Motor neuron (in vitro differentiated cells): ENCODE measurements around the gene USP49. TPM values are rescaled to one million over a fixed set of nuclear protein-coding genes. Genes with fewer than 3 reads are reported as not detected.

Source experiments
- ATAC-seq, 8 experiments: fragments of 200-7000 bp; cut with Tn5 transposase; replicated peaks in 6 of 8; 2 replicates each; pipeline ENCODE4 v1.8.0; 2021; ENCODE audit warnings: mild to moderate bottlenecking in 8 of 8, moderate library complexity in 8 of 8
- H3K27ac ChIP-seq, 2 donors: fragments of 250-450 bp; sonication (Bioruptor Pico); 2 replicates each; pipeline ENCODE4 v1.9.0; 2021; ENCODE audit warnings: antibody characterized with exemption in 2 of 2, mild to moderate bottlenecking in 2 of 2, moderate library complexity in 1 of 2
- H3K4me1 ChIP-seq, 2 donors: fragments of 250-450 bp; sonication (Bioruptor Pico); replicated peaks in 1 of 2; 2 replicates each; pipeline ENCODE4 v1.6.1; 2021; ENCODE audit warnings: antibody characterized with exemption in 2 of 2, mild to moderate bottlenecking in 2 of 2, moderate library complexity in 1 of 2
- H3K4me3 ChIP-seq, 5 donors: fragments of 250-450 bp; sonication (Bioruptor Pico); 2 replicates each; pipeline ENCODE4 v1.9.0; 2021; ENCODE audit warnings: antibody characterized with exemption in 5 of 5, mild to moderate bottlenecking in 5 of 5, moderate library complexity in 4 of 5
- WGBS, 10 experiments: fragments of 450-650 bp; shearing (Covaris generic); methylation state at CpG; one replicate each; pipeline ENCODE4 v1.0.0; 2022; 5-methylcytosine and 5-hydroxymethylcytosine counted together
- in situ Hi-C, 9 experiments: fragments of 400-800 bp; cut with MboI; loops; one replicate each; pipeline ENCODE4 v1.15.0; 2021; ENCODE audit warnings: low sequenced_read_pairs in 9 of 9, low pct_unique_long_range_greater_than_20kb in 2 of 9; ENCODE audit not compliant: unreplicated experiment in 9 of 9
- total RNA-seq, 8 experiments: library from RNA; unstranded; fragments of 300-600 nt; gene quantifications; 2 replicates each; pipeline versions ENCODE4 v1.2.3 to v1.2.4, GENCODE V29; 2022

The USP49 gene
- total RNA-seq, 8 experiments from 2014 or later = 2.3 to 14.8 (median 9.6) TPM

DNA sequence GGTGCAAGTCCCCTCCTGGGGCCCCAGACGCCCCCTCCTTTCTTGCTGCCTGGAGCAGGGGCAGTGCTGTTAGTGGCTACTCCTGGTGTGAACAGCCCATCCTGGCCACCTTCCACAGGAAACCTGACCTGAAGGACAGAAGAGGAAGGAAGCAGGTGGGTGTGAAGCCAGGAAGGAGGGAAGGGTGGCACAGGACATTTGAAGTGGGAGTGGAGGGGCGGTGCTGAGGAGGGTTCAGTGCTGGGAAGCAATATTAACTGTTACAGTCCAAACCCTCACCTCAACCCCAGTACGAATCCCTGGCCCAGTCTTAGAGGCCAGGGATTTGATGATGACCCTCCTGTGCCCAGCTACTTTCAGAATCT lies 113.8 kb downstream of the USP49 start:
- Histone ChIP-seq H3K27ac (no peak overlapping the region), H3K4me1 (peaks cover 10 to 13% of the 10 kb centered on the region in 2 donors), H3K4me3 (peak overlapping the region in 3 of 5 donors; percentile 65 to 68 (median 66))
- in situ Hi-C loops = loop anchor here in 6 of 9 experiments (10.0 to 25.0 kb wide), 3 partner anchors 131 to 263 kb away; partner anchors contain the start of genes BYSL (in 1 of the 6) and MED20 (in 1 of the 6)
- ATAC-seq = no peak
- WGBS, 10 experiments = 0 to 100% (median 47%) methylated on average over 1 to 3 of the region's 3 CpGs; no CpG with 5 or more reads in 3 of the 10 experiments

DNA sequence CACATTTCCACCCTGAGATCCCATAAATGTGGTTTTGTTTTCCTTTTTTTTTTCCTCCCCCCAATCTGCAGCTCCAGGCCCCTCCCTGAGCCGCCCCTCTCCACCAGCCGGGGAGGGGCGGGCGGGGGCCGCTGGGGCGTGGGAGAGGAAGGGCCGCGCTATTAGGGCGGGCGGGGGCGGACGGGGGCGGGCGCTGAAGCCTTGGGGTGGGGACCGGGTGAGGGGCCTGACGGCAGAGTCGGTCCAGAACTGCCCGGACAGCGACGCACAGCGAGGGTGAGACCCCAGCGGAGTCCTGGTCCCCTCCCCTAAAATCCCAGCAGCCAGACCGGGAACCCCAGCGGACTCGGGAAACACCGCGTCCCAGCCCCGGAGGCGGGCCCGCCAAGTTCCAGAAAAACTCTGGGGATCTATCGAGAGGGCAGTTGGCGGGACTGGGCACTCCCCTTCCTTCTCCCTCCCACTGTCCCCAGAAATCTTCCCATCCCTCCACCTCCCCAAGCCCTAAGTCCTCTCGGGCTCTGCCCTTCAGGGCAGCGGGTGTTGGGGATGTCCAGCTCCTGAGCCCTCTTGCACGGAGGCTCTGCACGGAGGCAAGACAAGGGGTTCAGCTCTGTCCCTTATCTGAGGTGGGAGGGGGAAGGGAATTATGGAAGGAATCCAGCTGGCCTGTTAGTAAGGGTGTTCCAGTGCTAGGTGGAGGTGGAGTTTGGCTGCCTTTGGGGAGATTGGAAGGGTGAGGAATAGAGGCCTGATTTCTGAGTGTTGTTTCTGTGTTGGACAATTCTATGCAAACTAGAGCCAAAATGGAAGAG lies 114.4 kb downstream of the USP49 start, which contains the start of gene PRICKLE4:
PRICKLE4 (plus strand) TSS at position 232 of the 815 bp plus-strand sequence. CDS start 2,692 bp downstream, outside the sequence.
- peaks cover 8 to 12% of the 10 kb centered on the region in 2 donors for H3K4me1 ChIP-seq
- WGBS, 10 experiments = 2 to 18% methylated on average over 2 to 7 of the region's 36 CpGs; no CpG with 5 or more reads in 8 of the 10 experiments

DNA sequence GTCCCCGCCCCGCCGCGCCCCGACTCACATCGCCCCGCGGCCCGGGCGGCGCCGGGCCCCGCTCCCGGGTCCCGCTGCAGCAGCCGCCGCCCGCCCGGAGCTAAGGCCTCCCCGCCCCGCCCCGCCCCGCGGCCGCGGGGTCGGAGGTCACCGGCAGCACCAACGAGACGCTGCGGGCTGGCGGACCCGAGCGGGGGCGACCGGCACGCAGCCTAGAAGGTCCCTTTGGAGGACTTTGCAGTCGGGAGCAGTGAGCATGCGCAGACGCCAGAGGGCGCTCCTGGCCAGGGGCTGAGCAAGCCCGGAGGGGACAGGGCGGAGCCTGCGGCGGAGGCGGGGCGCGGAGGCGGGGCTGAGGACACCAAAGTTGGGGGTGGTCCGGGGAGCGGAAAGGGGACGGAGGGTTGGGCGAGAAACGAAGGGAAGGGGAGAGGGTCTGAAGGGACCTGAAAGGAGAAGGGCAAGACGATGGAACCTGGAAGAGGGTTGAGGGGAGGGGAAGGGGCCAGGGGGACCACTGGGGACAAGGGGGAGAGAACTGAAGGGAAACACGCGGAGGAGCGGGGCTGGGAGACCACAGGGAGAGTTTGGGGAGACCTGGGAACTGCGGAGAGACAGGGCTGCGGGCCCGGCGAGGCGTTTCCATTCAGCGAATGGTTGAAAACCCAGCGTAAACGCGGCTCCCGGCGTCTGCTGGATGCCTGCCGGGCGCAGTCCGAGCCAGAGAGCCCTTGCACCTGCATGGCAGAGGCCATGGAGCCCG lies 115.2 kb downstream of the USP49 start, which contains the start of gene FRS3:
FRS3 (minus strand) TSS at position 113 of the 763 bp plus-strand sequence. CDS start 2,913 bp downstream, outside the sequence.
- Histone ChIP-seq H3K27ac (peak within 1 kb of the TSS; percentile 5 to 32), H3K4me1 (peaks cover 6 to 10% of the 10 kb centered on the region in 2 donors), H3K4me3 (peak within 1 kb of the TSS; percentile 44 to 68 (median 65))
- in situ Hi-C loops = loop anchor here in 7 of 9 experiments (10.0 to 25.0 kb wide), 3 partner anchors 132 to 265 kb away; partner anchors contain the start of genes BYSL (in 1 of the 7) and MED20 (in 1 of the 7)
- peak; percentile 83 to 98 (median 96) for ATAC-seq
- no CpG with 5 or more reads among the region's 73 CpGs for WGBS, 10 experiments

More for the DNA sequence above, 114.4 kb downstream of the USP49 start, which contains the start of gene PRICKLE4:
- Histone ChIP-seq H3K4me3 (peak within 1 kb of the TSS; percentile 44 to 68 (median 65)), H3K27ac (peak within 1 kb of the TSS; percentile 5 to 32)
- in situ Hi-C loops = loop anchor here in 6 of 9 experiments (10.0 to 25.0 kb wide), 3 partner anchors 132 to 264 kb away; partner anchors contain the start of genes BYSL (in 1 of the 6) and MED20 (in 1 of the 6)
- peak in 7 of 8 experiments; percentile 0 to 7 (median 5) for ATAC-seq

DNA sequence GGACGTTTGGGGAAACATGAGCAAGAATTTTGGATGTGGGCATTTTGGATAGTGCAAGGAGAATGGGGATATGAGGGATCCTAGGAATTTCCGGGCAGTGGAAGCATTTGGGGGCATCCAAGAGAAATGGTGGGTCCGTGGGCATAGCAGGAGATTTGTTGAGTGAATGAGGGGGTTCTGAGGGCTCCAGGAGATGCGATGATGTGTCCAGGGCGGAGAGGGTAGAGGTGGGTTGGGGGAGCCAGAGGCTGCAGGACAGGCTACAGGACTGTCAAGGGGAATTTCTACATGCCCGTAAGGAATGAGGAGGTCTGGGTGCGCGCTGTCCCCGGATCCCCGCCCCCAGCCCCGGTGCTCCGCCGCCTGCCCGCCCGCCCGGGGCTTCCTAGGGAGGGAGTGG lies 115.8 kb downstream of the USP49 start:
- ATAC-seq = no peak
- peak overlapping the region; percentile 5 to 32 for H3K27ac ChIP-seq
- H3K4me3 ChIP-seq = peak overlapping the region; percentile 44 to 68 (median 65)
- 0% methylated on average over 1 of the region's 16 CpGs; no CpG with 5 or more reads in 9 of the 10 experiments for WGBS, 10 experiments
- H3K4me1 ChIP-seq = peaks cover 6 to 10% of the 10 kb centered on the region in 2 donors
- in situ Hi-C loops = loop anchor here in 7 of 9 experiments (10.0 to 25.0 kb wide), 3 partner anchors 133 to 265 kb away; partner anchors contain the start of genes BYSL (in 1 of the 7) and MED20 (in 1 of the 7)

DNA sequence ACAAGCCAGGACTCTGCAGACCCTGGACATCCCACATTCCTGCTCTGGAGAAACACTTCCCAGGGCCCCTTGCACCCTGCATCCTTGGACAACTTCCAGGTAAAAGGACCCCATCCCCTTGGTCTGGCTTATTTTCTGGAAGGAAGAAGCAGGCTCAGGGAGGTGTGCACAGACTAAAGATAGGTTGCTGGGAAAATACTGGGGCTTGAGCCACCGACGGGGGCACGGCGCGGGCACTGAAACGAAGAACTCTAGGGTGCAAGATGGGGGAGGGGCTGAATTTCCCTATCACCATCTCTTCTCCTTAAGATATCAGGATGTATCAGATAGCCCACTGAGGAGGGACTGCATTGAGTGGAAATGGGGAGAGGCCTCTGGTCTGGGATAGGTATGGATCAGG lies 116.3 kb downstream of the USP49 start:
- Histone ChIP-seq H3K4me3 (peak overlapping the region; percentile 44 to 68 (median 65)), H3K4me1 (peaks cover 6 to 10% of the 10 kb centered on the region in 2 donors), H3K27ac (peak overlapping the region in 1 of 2 donors; percentile 32)
- WGBS, 10 experiments = 26 to 40% methylated on average over 5 to 6 of the region's 6 CpGs; no CpG with 5 or more reads in 8 of the 10 experiments
- in situ Hi-C loops = loop anchor here in 7 of 9 experiments (10.0 to 25.0 kb wide), 3 partner anchors 133 to 266 kb away; partner anchors contain the start of genes BYSL (in 1 of the 7) and MED20 (in 1 of the 7)
- no peak for ATAC-seq

DNA sequence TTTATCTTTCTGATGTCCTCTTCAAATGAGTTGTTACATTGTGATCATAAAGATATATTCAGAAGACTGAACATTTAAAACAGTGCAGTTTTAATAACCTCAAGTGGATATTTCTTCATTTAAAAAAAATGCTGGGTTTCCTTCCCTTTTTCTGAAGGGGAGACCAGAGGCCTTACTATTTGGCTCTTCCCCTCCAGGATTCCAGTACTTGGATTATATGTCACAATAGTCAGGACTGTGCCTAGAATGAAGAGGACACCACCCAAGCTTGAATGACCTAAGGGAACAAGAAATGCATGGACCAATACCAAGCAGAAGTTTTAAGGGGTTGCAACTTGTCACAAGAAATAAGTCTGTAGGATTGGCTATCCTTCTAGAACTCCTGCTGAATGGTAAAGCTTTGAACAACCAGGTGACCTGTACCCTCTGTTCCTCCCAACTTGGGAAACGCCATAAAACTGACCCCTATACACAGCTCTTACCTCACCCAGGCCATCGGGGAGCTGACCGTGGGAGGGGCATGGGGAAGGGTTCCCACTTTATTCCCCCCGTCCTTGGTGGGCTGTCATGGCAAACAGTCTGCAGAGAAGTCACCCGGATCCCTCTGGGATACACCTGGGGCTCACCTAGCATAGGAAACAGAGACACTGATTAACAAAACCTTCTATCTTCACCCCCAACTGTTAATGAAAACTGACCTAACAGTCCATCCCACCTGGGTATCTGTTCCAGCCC lies 117.5 kb downstream of the USP49 start:
- peak in 2 of 8 experiments; percentile 5 to 6 for ATAC-seq
- H3K27ac ChIP-seq = no peak overlapping the region
- in situ Hi-C loops = loop anchor here in 7 of 9 experiments (10.0 to 25.0 kb wide), 3 partner anchors 135 to 267 kb away; partner anchors contain the start of genes BYSL (in 1 of the 7) and MED20 (in 1 of the 7)
- H3K4me3 ChIP-seq = no peak overlapping the region
- WGBS, 10 experiments = 86 to 100% (median 97%) methylated on average over 1 to 5 of the region's 5 CpGs; no CpG with 5 or more reads in 6 of the 10 experiments
- peaks cover 6 to 10% of the 10 kb centered on the region in 2 donors for H3K4me1 ChIP-seq

DNA sequence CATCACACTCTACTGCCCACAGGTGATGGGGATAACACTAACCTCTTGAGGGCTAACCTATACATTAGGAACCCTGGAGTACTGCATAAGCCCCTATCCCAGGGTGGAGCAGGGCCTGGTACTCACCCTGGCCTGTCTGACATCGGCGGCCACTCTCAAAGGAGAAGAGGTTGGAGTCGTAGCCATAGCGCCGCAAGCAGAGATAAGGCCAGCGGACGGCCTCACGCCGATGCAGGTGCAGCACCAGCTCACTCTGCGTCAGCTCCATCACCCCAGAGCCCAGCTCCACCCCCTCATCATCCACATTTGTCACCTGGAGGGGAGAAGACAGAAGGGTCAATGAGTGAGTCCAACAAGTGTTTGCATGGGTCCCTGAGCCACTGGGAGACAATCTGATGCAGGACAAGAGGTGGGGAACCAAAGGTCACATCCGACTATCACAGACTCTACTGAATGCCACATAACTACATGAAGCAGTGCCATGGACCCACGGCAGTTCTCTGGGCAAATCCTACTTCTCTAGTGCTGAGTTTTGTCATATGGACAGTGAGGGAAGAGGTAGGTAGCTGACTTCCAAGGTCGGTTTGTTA lies 119.8 kb downstream of the USP49 start:
- 50 to 92% (median 78%) methylated on average over 1 to 3 of the region's 13 CpGs; no CpG with 5 or more reads in 7 of the 10 experiments for WGBS, 10 experiments
- H3K4me3 ChIP-seq = no peak overlapping the region
- in situ Hi-C loops = loop anchor here in 7 of 9 experiments (10.0 to 25.0 kb wide), 3 partner anchors 137 to 269 kb away; partner anchors contain the start of genes BYSL (in 1 of the 7) and MED20 (in 1 of the 7)
- H3K4me1 ChIP-seq = peaks cover 6 to 7% of the 10 kb centered on the region in 2 donors
- ATAC-seq = no peak
- no peak overlapping the region for H3K27ac ChIP-seq

DNA sequence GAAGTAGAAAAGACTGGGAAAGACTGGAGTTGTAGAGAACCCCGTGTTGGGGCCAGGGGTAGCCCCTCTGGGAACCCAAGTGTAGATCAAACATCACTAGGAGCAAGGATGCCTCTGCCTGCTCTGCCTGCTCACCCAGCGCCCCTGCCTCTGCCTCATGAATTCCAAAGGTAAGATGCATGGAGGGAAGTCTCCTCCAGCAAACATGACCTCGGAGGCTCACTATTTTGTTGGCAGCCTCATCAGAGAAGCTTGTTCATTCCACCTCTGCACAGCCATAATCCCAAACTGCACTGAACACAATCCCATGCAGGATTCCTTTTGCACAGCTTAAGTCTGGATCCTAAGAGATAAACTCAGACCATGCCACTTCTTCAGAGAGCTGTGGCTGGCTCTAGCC lies 120.3 kb downstream of the USP49 start:
- in situ Hi-C loops = loop anchor here in 7 of 9 experiments (10.0 to 25.0 kb wide), 3 partner anchors 137 to 270 kb away; partner anchors contain the start of genes BYSL (in 1 of the 7) and MED20 (in 1 of the 7)
- no peak overlapping the region for H3K4me3 ChIP-seq
- H3K4me1 ChIP-seq = peaks cover 6 to 7% of the 10 kb centered on the region in 2 donors
- 60 to 88% (median 81%) methylated on average over 1 to 3 of the region's 3 CpGs; no CpG with 5 or more reads in 4 of the 10 experiments for WGBS, 10 experiments
- H3K27ac ChIP-seq = no peak overlapping the region
- no peak for ATAC-seq

DNA sequence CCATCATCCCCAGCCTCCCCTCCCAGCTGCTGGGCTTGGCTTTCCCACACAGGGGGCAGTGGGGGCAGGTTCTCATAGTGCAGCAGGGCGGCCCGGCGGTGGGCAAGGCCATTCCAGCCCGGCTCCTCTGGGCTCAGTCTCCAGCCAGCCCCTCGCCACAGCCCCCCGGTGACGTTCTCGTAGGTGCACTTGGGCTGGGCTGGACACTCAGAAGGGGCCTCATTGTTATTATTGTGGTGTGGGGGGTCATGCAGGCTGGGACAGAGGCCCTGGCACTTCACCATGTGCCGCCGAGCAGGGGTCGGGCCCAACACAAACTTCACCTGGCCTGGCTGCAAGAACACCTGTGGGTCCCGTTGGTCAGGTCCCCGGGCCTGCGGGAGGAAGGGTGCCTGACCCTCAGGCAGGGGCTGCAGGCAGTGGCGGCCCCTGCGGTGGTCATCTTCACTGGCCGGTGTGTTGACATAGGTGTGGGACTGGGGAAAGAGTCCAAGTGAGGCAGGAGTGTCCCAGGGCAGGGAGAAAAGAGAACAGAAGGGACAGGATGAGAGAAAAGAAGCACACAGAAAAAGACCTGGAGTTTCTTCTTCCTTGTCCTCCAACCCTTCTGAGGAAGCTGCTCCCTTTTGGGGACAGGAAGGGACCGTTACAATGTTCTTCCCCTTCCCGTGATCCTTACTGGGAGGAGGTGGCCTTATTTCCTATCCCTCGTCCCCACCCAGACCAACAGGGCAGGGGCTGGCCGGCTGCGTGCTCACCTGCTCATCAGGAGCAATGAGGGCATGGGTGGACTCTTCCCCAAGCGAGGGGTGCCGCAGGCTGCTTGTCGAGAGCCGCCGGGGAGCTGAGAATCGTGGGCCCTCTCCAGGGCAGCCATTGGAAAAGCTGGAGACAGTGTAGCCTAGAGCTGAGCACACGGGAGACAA lies 123.9 kb downstream of the USP49 start:
- Histone ChIP-seq H3K27ac (no peak overlapping the region), H3K4me1 (peaks cover 0 to 2% of the 10 kb centered on the region in 2 donors), H3K4me3 (no peak overlapping the region)
- in situ Hi-C loops = loop anchor here in 1 of 9 experiments (10.0 kb wide), 1 partner anchor 273 kb away; no protein-coding TSS in a partner anchor
- 50 to 91% (median 80%) methylated on average over 2 to 12 of the region's 29 CpGs; no CpG with 5 or more reads in 3 of the 10 experiments for WGBS, 10 experiments
- ATAC-seq = peak in 2 of 8 experiments; percentile 4 to 9

DNA sequence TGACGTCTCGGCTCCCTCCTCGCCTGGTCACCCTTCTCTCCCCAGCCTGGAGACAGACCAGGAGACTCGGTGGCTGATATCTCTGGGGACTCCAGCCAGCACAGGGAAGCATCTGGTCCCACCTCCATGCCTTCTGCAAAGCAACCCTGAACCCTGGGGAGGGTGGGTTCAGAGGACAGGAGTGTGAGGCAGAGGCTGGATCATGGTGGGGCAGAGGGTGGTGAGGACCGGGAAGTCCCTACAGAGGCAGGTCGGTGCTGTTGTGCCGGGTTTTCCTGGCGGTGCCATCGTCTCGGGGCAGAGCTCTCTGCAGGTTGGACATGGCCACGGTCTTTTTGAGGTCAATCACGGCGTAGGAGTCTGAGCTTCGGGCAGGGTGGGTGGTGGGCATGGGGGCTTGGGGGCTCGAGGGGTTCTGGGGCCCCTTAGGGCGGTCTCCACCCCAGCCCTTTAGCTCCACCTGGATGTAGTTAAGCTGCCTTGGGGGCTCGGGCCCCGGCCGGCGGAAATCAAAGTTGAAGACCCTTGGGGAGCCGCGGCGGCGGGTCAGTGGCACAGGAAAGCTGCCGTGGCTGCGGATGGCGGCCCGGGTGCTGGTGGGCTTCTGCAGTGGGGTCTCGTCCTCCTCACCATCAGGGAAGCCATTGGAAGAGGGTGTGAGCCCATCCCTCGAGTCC lies 124.7 kb downstream of the USP49 start:
- 80 to 100% (median 80%) methylated on average over 1 to 3 of the region's 30 CpGs; no CpG with 5 or more reads in 7 of the 10 experiments for WGBS, 10 experiments
- H3K4me1 ChIP-seq = peaks cover 0 to 2% of the 10 kb centered on the region in 2 donors
- no peak overlapping the region for H3K27ac ChIP-seq
- no peak overlapping the region for H3K4me3 ChIP-seq
- ATAC-seq = no peak
- in situ Hi-C loops = loop anchor here in 1 of 9 experiments (10.0 kb wide), 1 partner anchor 274 kb away; no protein-coding TSS in a partner anchor
